ENCODE measurements around the gene RPP21.

GRCh38 chr6:30323806-30324205 lies 21.1 kb upstream of the RPP21 start:
- no peak for TF ChIP-seq POLR2A (IDR thresholded peaks at IDR 0.05)
- no peak for TF ChIP-seq CTCF (IDR thresholded peaks at IDR 0.05)

Measured in adrenal gland (tissue), 5 donors.